HepG2 (cell line): ENCODE measurements around the gene IFNA6. TPM values are rescaled to one million over a fixed set of nuclear protein-coding genes. Genes with fewer than 3 reads are reported as not detected.

Experiments used
- ATF7-NPFF ChIP-seq: sonication (generic); formaldehyde crosslinking; IDR thresholded peaks from 2 replicates; pipeline ENCODE4 v1.8.1; 2023; ENCODE audit warnings: mild to moderate bottlenecking, low read depth, missing genetic modification reagents, moderate library complexity
- ATRX ChIP-seq: sonication (generic); formaldehyde crosslinking; IDR thresholded peaks from 2 replicates; pipeline ENCODE4 v1.4.0; 2020; ENCODE audit warnings: missing genetic modification reagents, borderline replicate concordance
- HES4 ChIP-seq: sonication (generic); formaldehyde crosslinking; IDR thresholded peaks from 2 replicates; pipeline ENCODE4 v1.9.0; 2021; ENCODE audit warnings: mild to moderate bottlenecking, missing genetic modification reagents, borderline replicate concordance
- HIVEP1 ChIP-seq: sonication (generic); formaldehyde crosslinking; IDR thresholded peaks from 2 replicates; pipeline ENCODE4 v1.4.0; 2020; ENCODE audit warnings: mild to moderate bottlenecking, missing genetic modification reagents
- HNF4G ChIP-seq, 2 experiments: sonication (generic) in 1 of 2; formaldehyde crosslinking in 1 of 2; IDR thresholded peaks; 2 replicates each; pipeline versions ENCODE4 v1.4.0 to v1.6.1; 2011 to 2020; ENCODE audit warnings: borderline replicate concordance in 2 of 2, low read depth in 2 of 2, mild to moderate bottlenecking in 2 of 2, low read length in 1 of 2, missing genetic modification reagents in 1 of 2, moderate library complexity in 1 of 2
- MAFF ChIP-seq: IDR thresholded peaks from 2 replicates; pipeline ENCODE4 v1.6.1; 2011; ENCODE audit warnings: low read depth, low read length, improper control_type of control experiment
- NONO ChIP-seq, 2 experiments: fragments of 450-650 bp in 1 of 2; sonication (generic) in 1 of 2; formaldehyde crosslinking in 1 of 2; IDR thresholded peaks in 1 of 2; conservative IDR thresholded peaks in 1 of 2; 2 replicates each; pipeline versions ENCODE4 v1.6.1 to v1.8.0; 2017 to 2022; ENCODE audit warnings: mild to moderate bottlenecking in 1 of 2, missing genetic modification reagents in 1 of 2, moderate library complexity in 1 of 2
- PAF1 ChIP-seq: IDR thresholded peaks from 2 replicates; pipeline ENCODE4 v1.6.1; 2016; ENCODE audit warnings: missing genetic modification reagents, missing compliant biosample characterization
- RNF2 ChIP-seq: fragments of 450-650 bp; conservative IDR thresholded peaks from 2 replicates; pipeline ENCODE4 v1.6.1; 2016; ENCODE audit warnings: low read depth
- SAP130 ChIP-seq: IDR thresholded peaks from 2 replicates; pipeline ENCODE4 v1.6.1; 2016; ENCODE audit warnings: low read depth
- SMC3 ChIP-seq: IDR thresholded peaks from 2 replicates; pipeline ENCODE4 v1.6.1; 2011; ENCODE audit warnings: low read length, improper control_type of control experiment
- SP5 ChIP-seq: IDR thresholded peaks from 2 replicates; pipeline ENCODE4 v1.6.1; 2016; ENCODE audit warnings: low read depth, borderline replicate concordance
- ZNF160 ChIP-seq: sonication (generic); formaldehyde crosslinking; IDR thresholded peaks from 2 replicates; pipeline ENCODE4 v1.8.0; 2022; ENCODE audit warnings: mild to moderate bottlenecking, inconsistent platforms, missing genetic modification reagents
- ZNF232 ChIP-seq: sonication (generic); formaldehyde crosslinking; IDR thresholded peaks from 2 replicates; pipeline ENCODE4 v1.4.0; 2020; ENCODE audit warnings: missing genetic modification reagents, borderline replicate concordance
- ZNF256 ChIP-seq: sonication (generic); formaldehyde crosslinking; conservative IDR thresholded peaks from 2 replicates; pipeline ENCODE4 v1.4.0; 2020; ENCODE audit warnings: missing genetic modification reagents
- ZNF34 ChIP-seq: sonication (generic); formaldehyde crosslinking; IDR thresholded peaks from 2 replicates; pipeline ENCODE4 v1.4.0; 2020; ENCODE audit warnings: mild to moderate bottlenecking, missing genetic modification reagents, borderline replicate concordance
- ZNF451 ChIP-seq: sonication (generic); formaldehyde crosslinking; IDR thresholded peaks from 2 replicates; pipeline ENCODE4 v1.5.0; 2020; ENCODE audit warnings: mild to moderate bottlenecking, missing genetic modification reagents
- ZNF75D ChIP-seq: sonication (generic); formaldehyde crosslinking; IDR thresholded peaks from 2 replicates; pipeline ENCODE4 v1.8.1; 2023; ENCODE audit warnings: missing genetic modification reagents, mild to moderate bottlenecking, borderline replicate concordance
- polyA plus RNA-seq, 8 experiments: library from polyadenylated mRNA; depleted of rRNA in 3 of 8; stranded (reverse) in 7 of 8; unstranded in 1 of 8; fragments of >200 nt; fragmentation: Illumina TruSeq in 4 of 8; extraction: Trizol in 4 of 8; gene quantifications; 2 replicates each; pipeline versions ENCODE4 v1.2.1 to v1.2.3, GENCODE V29; 2011 to 2016; ENCODE audit warnings: low read depth in 4 of 8, missing spikeins in 1 of 8, mixed read lengths in 1 of 8; ENCODE audit not compliant: insufficient read depth in 1 of 8
- total RNA-seq, 5 experiments: library from RNA; depleted of rRNA; stranded (reverse); fragments of >200 nt; fragmentation: Illumina TruSeq; extraction: Trizol; gene quantifications; 2 replicates each; pipeline ENCODE4 v1.2.3, GENCODE V29; 2016; ENCODE audit warnings: low read depth in 1 of 5
- TF ChIP-seq, protein P1 (sequence below): sonication (generic); formaldehyde crosslinking; IDR thresholded peaks from 2 replicates; pipeline ENCODE4 v1.5.0; 2020; ENCODE audit warnings: mild to moderate bottlenecking, missing genetic modification reagents
- TF ChIP-seq, protein P2 (sequence below): sonication (generic); formaldehyde crosslinking; IDR thresholded peaks from 2 replicates; pipeline ENCODE4 v1.4.0; 2020; ENCODE audit warnings: missing genetic modification reagents; ENCODE audit errors: not compliant biosample characterization

IFNA6 gene
- total and polyA plus RNA-seq, 2 of the 13 experiments (the other 11 are each of a cell fraction or from before 2014, with no cell fraction given) = not detected

DNA sequence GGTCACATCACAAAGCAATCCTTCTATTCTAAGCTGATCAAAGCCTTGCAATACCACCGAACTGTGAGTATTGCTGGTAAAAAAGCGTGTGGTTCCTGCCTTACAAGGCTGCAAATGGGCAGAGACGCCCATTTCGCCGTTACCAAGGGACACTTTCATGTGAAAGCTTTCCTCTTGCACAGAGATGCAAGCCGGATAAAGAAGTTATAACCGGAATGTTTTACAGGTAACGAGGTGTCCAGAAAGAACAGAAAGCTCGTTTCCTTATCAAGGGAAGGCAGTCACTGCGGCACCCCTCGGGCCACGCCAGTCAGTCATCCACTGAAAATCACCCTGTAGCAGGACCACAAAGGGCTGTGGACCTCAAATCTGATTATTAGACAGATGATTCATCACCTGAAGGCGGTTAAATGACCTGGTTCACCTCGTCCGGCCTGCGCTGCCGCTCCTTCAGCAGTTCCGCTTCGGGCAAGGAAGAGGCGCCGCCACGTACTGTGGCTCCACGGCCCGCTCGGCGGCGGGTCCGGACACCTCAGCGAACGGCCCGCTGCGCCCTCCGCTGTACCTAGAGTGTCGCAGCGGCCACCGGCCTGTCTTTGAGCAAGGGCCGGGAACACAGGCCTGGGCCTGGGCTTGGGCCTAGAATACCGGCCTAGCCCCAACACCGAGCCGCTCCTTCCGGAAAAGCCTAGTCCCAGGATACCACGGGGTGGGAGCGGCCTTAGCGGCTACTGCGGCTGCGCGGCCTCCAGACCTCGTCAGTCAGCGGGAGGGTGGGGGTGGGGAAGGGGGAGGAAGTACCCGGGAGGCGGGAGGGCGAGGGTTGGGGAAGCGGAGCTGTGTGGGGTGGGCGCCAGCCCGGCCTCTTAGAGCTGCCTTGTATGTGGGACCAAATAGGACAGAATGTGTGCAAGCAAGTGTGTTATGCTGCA, 15.7 kb downstream of the IFNA6 start, which contains the start of gene KLHL9 (continued):
- TF ChIP-seq, protein P1, sequence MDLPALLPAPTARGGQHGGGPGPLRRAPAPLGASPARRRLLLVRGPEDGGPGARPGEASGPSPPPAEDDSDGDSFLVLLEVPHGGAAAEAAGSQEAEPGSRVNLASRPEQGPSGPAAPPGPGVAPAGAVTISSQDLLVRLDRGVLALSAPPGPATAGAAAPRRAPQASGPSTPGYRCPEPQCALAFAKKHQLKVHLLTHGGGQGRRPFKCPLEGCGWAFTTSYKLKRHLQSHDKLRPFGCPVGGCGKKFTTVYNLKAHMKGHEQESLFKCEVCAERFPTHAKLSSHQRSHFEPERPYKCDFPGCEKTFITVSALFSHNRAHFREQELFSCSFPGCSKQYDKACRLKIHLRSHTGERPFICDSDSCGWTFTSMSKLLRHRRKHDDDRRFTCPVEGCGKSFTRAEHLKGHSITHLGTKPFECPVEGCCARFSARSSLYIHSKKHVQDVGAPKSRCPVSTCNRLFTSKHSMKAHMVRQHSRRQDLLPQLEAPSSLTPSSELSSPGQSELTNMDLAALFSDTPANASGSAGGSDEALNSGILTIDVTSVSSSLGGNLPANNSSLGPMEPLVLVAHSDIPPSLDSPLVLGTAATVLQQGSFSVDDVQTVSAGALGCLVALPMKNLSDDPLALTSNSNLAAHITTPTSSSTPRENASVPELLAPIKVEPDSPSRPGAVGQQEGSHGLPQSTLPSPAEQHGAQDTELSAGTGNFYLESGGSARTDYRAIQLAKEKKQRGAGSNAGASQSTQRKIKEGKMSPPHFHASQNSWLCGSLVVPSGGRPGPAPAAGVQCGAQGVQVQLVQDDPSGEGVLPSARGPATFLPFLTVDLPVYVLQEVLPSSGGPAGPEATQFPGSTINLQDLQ (CRISPR knock-in tag) = peak; percentile 78
- TF ChIP-seq ZNF34 (CRISPR knock-in tag) = no peak
- TF ChIP-seq HES4 (CRISPR knock-in tag) = peak; percentile 90
- TF ChIP-seq ATF7-NPFF (CRISPR knock-in tag) = no peak
- TF ChIP-seq ZNF256 (CRISPR knock-in tag) = peak; percentile 87
- TF ChIP-seq ZNF451 (CRISPR knock-in tag) = peak; percentile 41; the same call in 1 of the 2 replicates
- peak; percentile 64 for TF ChIP-seq SAP130
- TF ChIP-seq RNF2 = 0 out of 2 replicates have a peak, but pooled peaks have one; percentile 68
- no peak for TF ChIP-seq NONO (IDR thresholded peaks at IDR 0.05)
- peak; percentile 56; the same call in 1 of the 2 replicates for TF ChIP-seq NONO (CRISPR knock-in tag; conservative IDR thresholded peaks at IDR 0.05)
- no peak for TF ChIP-seq MAFF
- no peak for TF ChIP-seq SP5 (CRISPR knock-in tag)
- TF ChIP-seq HIVEP1 (CRISPR knock-in tag) = 0 out of 2 replicates have a peak, but pooled peaks have one; percentile 37
- TF ChIP-seq ATRX (CRISPR knock-in tag) = no peak
- no peak for TF ChIP-seq SMC3
- TF ChIP-seq HNF4G (IDR thresholded peaks at IDR 0.05; ENCODE audit: borderline replicate concordance, low read depth, low read length) = no peak
- no peak for TF ChIP-seq HNF4G (CRISPR knock-in tag; IDR thresholded peaks at IDR 0.05; ENCODE audit: borderline replicate concordance, low read depth)
- peak; percentile 84; the same call in 1 of the 2 replicates for TF ChIP-seq ZNF232
- 0 out of 2 replicates have a peak, but pooled peaks have one; percentile 50 for TF ChIP-seq ZNF160 (CRISPR knock-in tag)
- TF ChIP-seq ZNF75D (CRISPR knock-in tag) = no peak
- no peak for TF ChIP-seq PAF1 (CRISPR knock-in tag)
- TF ChIP-seq, protein P2, sequence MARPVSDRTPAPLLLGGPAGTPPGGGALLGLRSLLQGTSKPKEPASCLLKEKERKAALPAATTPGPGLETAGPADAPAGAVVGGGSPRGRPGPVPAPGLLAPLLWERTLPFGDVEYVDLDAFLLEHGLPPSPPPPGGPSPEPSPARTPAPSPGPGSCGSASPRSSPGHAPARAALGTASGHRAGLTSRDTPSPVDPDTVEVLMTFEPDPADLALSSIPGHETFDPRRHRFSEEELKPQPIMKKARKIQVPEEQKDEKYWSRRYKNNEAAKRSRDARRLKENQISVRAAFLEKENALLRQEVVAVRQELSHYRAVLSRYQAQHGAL (CRISPR knock-in tag) = no peak
